NCI-H1436 treated with DMSO at 0.1 percent for 48 hours (cell line): Measurements from ENCODE around the gene TOMM7.
"Not testable (repeated sequence)": the region's sequence is repeated elsewhere in the genome, so short reads cannot be mapped to it uniquely, and the experiment has no call there.

Source experiments
- DNase-seq: peaks from one replicate; lab custom pipeline; 2025; lab: John Stamatoyannopoulos, UW

Gene TOMM7

DNA sequence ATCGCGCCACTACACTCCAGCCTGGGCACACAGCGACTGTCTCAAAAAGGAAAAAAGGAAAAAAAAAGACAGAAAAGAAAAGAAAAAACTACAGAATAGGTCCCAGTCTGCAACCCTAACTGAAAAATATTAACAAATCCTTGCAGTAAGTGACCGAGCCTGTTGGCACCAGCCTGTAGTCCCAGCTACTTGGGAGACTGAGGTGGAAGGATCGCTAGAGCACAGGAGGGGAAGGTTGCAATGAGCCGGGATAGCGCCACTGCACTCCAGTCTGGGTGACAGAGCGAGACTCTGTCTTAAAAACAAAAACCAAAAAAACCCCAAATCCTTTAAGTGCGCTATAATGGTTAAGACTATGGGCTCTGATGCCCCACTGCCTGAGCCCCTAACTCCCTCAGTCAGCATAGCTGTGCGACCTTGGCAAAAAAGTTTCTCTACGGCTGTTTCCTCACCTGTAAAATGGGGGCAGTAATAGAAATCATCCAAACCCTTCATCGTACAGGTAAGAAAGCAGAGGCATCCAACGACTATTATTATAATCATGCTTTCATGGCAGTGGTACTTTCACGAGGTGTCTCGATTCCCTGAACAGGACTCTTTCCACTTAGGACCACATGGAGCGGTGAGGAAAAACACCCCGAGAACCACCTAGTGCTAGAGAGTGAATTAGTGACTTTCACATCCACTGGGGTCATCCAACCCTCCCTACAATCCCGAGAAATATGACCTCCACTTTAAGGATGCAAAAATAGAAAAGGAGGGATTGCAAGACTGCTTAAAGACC is 755 bp downstream of the TOMM7 start:
- DNase-seq = no peak

- DNase-seq = no peak
Measured at GRCh38 chr7:22819476-22819875, 3.2 kb downstream of the TOMM7 start.

- no peak for DNase-seq
Measured at GRCh38 chr7:22814261-22815208, 8.1 kb downstream of the TOMM7 start.

- DNase-seq = no peak
Measured at GRCh38 chr7:22812353-22812752, 10.3 kb downstream of the TOMM7 start.

DNA sequence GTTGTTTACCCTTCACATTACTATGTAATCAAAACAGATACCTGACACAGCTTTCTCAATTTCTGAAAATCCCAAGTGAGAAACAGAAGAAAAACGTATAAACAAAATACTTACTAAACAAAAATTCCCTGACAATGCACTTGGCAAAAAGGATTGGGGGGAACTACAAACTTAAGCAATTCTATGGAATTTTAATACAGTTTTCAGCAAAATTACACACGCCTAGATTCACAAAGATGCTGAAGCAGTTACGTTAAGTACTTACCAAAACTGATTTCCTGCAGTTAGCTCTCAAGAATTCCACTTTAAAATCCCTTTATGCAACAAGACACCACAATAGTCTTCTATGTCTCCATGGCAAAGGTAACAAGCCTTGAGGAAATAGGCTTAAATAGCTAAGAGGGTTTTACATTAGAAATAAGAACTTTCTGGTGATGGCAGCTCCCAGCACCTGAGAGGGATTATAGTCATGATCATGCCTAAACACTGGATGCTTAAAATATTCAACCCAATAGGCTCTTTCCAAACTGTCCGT is 10.8 kb downstream of the TOMM7 start:
- no peak for DNase-seq

GRCh38 chr7:22810843-22811242 is 11.8 kb downstream of the TOMM7 start:
- DNase-seq = no peak

DNA sequence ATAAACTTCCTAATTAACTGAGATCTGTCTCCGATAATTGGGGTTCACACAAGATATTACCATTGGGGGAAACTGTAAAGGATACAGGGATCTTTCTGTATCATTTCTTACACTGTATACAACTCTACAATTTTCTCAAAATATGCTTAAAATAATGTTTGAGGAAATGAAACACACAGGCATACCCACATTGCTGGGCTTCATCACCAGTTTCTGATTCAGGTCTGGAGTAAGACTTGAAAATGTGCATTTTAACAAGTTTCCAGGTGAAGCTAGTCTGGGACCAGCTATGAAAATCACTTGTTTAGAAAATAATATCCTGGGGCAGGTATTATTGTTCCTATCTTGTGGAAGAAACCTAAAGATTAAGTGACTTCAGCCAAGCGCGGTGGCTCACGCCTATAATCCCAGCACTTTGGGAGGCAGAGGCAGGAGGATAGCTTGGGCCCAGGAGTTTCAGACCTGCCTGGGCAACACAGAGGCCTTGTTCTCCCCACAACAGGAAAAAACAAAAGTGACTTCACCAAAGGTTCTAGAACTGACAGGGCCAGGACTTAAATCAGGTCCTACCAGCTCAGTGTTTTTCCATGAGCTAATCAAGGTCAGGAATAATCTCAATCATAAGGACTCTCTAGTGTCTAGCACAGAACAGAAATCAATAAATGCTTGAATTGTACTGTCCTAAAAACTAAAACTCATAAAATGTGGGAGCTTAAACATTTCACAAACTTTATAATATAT is 12.6 kb downstream of the TOMM7 start:
- no peak for DNase-seq

- no peak for DNase-seq
Measured at GRCh38 chr7:22808140-22808539, 14.5 kb downstream of the TOMM7 start.

GRCh38 chr7:22806752-22807151 is 15.9 kb downstream of the TOMM7 start:
- no peak for DNase-seq

GRCh38 chr7:22805227-22805626 is 17.4 kb downstream of the TOMM7 start:
- DNase-seq = no peak

GRCh38 chr7:22802831-22803230 is 19.8 kb downstream of the TOMM7 start:
- not testable (repeated sequence) for DNase-seq

- DNase-seq = no peak
Measured at GRCh38 chr7:22802426-22802825, 20.2 kb downstream of the TOMM7 start.

- DNase-seq = no peak
Measured at GRCh38 chr7:22801912-22802311, 20.7 kb downstream of the TOMM7 start.

DNA sequence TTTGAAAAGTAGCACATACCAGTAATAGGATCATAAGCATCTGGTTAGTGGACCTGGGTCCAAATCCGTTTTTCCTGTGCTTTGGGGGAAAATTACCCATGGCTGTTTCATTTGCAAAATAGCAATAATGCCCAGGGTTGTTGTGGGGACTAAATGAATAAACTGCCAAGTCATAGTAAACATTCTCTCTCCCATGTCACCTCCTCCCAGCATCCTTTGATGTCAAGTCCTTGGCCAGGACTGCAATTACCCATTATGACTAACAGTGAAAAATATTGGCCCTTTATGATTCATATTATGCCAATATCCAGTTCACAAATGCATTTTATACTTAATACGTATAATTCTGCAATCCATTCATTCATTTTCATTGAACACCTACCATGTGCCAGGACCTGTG is 23.0 kb downstream of the TOMM7 start:
- no peak for DNase-seq

GRCh38 chr7:22793593-22794462 is 28.8 kb downstream of the TOMM7 start:
- DNase-seq = no peak

- no peak for DNase-seq
Measured at GRCh38 chr7:22791204-22792158, 31.2 kb downstream of the TOMM7 start.

GRCh38 chr7:22790640-22791039 is 32.0 kb downstream of the TOMM7 start:
- DNase-seq = not testable (repeated sequence)

GRCh38 chr7:22787951-22788350 is 34.7 kb downstream of the TOMM7 start:
- no peak for DNase-seq

GRCh38 chr7:22786290-22786932 is 36.2 kb downstream of the TOMM7 start:
- DNase-seq = no peak
